HepG2 (cell line): ENCODE results near the gene MMGT1. TPM values are rescaled to one million over a fixed set of nuclear protein-coding genes. Genes with fewer than 3 reads are reported as not detected.

ENCODE experiments used
- CTCF ChIP-seq: sonication (generic); formaldehyde crosslinking; IDR thresholded peaks from 2 replicates; pipeline ENCODE4 v1.5.0; 2020; ENCODE audit warnings: mild to moderate bottlenecking, missing genetic modification reagents, moderate library complexity
- ESRRA ChIP-seq: sonication (generic); formaldehyde crosslinking; IDR thresholded peaks from 2 replicates; pipeline ENCODE4 v1.5.1; 2020; ENCODE audit warnings: mild to moderate bottlenecking, low read depth, missing genetic modification reagents
- HDAC1 ChIP-seq: sonication (generic); formaldehyde crosslinking; IDR thresholded peaks from 2 replicates; pipeline ENCODE4 v1.5.1; 2020; ENCODE audit warnings: mild to moderate bottlenecking, missing genetic modification reagents
- HNRNPUL1 ChIP-seq: fragments of 200-400 bp; formaldehyde crosslinking; IDR thresholded peaks from 2 replicates; pipeline ENCODE4 v1.6.1; 2017; ENCODE audit warnings: low read depth, mild to moderate bottlenecking, low read length, moderate library complexity
- KAT8 ChIP-seq: IDR thresholded peaks from 2 replicates; pipeline ENCODE4 v1.6.1; 2016; ENCODE audit warnings: missing genetic modification reagents, missing compliant biosample characterization
- KMT2B ChIP-seq: IDR thresholded peaks from 2 replicates; pipeline ENCODE4 v1.6.1; 2016; ENCODE audit warnings: missing genetic modification reagents, missing compliant biosample characterization
- MEF2D ChIP-seq: sonication (generic); formaldehyde crosslinking; IDR thresholded peaks from 2 replicates; pipeline ENCODE4 v1.5.1; 2020; ENCODE audit warnings: mild to moderate bottlenecking, missing genetic modification reagents
- PAXIP1 ChIP-seq: sonication (generic); formaldehyde crosslinking; conservative IDR thresholded peaks from 2 replicates; pipeline ENCODE4 v1.4.0; 2020; ENCODE audit warnings: mild to moderate bottlenecking, missing genetic modification reagents, moderate library complexity
- SP4 ChIP-seq: sonication (generic); formaldehyde crosslinking; IDR thresholded peaks from 2 replicates; pipeline ENCODE4 v1.8.1; 2023; ENCODE audit warnings: mild to moderate bottlenecking, missing genetic modification reagents
- TAF15 ChIP-seq: fragments of 200-400 bp; formaldehyde crosslinking; IDR thresholded peaks from one replicate; pipeline ENCODE4 v1.6.1; 2018; ENCODE audit warnings: mild to moderate bottlenecking, low read depth, low read length; ENCODE audit not compliant: poor library complexity, severe bottlenecking
- ZBTB4 ChIP-seq: sonication (generic); formaldehyde crosslinking; IDR thresholded peaks from 2 replicates; pipeline ENCODE4 v1.4.0; 2020; ENCODE audit warnings: missing genetic modification reagents, mild to moderate bottlenecking, borderline replicate concordance
- ZFP36 ChIP-seq: fragments of 150-350 bp; IDR thresholded peaks from 2 replicates; pipeline ENCODE4 v1.6.1; 2018; ENCODE audit warnings: borderline replicate concordance, low read length, low read depth; ENCODE audit not compliant: partially characterized antibody
- ZNF234 ChIP-seq: sonication (generic); formaldehyde crosslinking; conservative IDR thresholded peaks from 2 replicates; pipeline ENCODE4 v1.5.1; 2020; ENCODE audit warnings: mild to moderate bottlenecking, missing genetic modification reagents
- ZNF281 ChIP-seq: sonication (generic); formaldehyde crosslinking; IDR thresholded peaks from 2 replicates; pipeline ENCODE4 v1.4.0; 2020; ENCODE audit warnings: missing genetic modification reagents, borderline replicate concordance
- ZNF331 ChIP-seq: sonication (generic); formaldehyde crosslinking; IDR thresholded peaks from 2 replicates; pipeline ENCODE4 v1.4.0; 2020; ENCODE audit warnings: missing genetic modification reagents
- ZNF614 ChIP-seq: IDR thresholded peaks from 2 replicates; pipeline ENCODE4 v1.6.1; 2018; ENCODE audit warnings: missing biosample characterization, missing genetic modification reagents, inconsistent platforms, borderline replicate concordance
- ZNF850 ChIP-seq: sonication (generic); formaldehyde crosslinking; conservative IDR thresholded peaks from 2 replicates; pipeline ENCODE4 v1.9.0; 2021; ENCODE audit warnings: mild to moderate bottlenecking, missing genetic modification reagents
- polyA plus RNA-seq, 8 experiments: library from polyadenylated mRNA; depleted of rRNA in 3 of 8; stranded (reverse) in 7 of 8; unstranded in 1 of 8; fragments of >200 nt; fragmentation: Illumina TruSeq in 4 of 8; extraction: Trizol in 4 of 8; gene quantifications; 2 replicates each; pipeline versions ENCODE4 v1.2.1 to v1.2.3, GENCODE V29; 2011 to 2016; ENCODE audit warnings: low read depth in 4 of 8, missing spikeins in 1 of 8, mixed read lengths in 1 of 8; ENCODE audit not compliant: insufficient read depth in 1 of 8
- total RNA-seq, 5 experiments: library from RNA; depleted of rRNA; stranded (reverse); fragments of >200 nt; fragmentation: Illumina TruSeq; extraction: Trizol; gene quantifications; 2 replicates each; pipeline ENCODE4 v1.2.3, GENCODE V29; 2016; ENCODE audit warnings: low read depth in 1 of 5

Gene MMGT1
- total and polyA plus RNA-seq, 2 of the 13 experiments (the other 11 are each of a cell fraction or from before 2014, with no cell fraction given) = 7.5 to 8.8 TPM

GRCh38 chrX:135973548-135974278 is at the start of gene MMGT1 (continued):
- TF ChIP-seq CTCF (CRISPR knock-in tag) (no peak), ZBTB4 (CRISPR knock-in tag) (no peak), ESRRA (CRISPR knock-in tag) (no peak), ZNF614 (CRISPR knock-in tag) (no peak), KMT2B (CRISPR knock-in tag) (peak; percentile 86), HNRNPUL1 (no peak), ZNF850 (CRISPR knock-in tag) (no peak), ZNF234 (CRISPR knock-in tag) (no peak), PAXIP1 (no peak), MEF2D (CRISPR knock-in tag) (no peak), ZNF281 (CRISPR knock-in tag) (no peak), TAF15 (no peak), KAT8 (CRISPR knock-in tag) (peak; percentile 80), ZNF331 (CRISPR knock-in tag) (no peak), HDAC1 (CRISPR knock-in tag) (peak; percentile 71; the same call in 1 of the 2 replicates), ZFP36 (no peak), SP4 (CRISPR knock-in tag) (0 out of 2 replicates have a peak, but pooled peaks have one; percentile 15)
